ENCODE measurements around the gene SMC4.

SMC4 gene

GRCh38 chr3:160395297-160395696, 4.2 kb upstream of the SMC4 start:
- no peak for DNase-seq

DNA sequence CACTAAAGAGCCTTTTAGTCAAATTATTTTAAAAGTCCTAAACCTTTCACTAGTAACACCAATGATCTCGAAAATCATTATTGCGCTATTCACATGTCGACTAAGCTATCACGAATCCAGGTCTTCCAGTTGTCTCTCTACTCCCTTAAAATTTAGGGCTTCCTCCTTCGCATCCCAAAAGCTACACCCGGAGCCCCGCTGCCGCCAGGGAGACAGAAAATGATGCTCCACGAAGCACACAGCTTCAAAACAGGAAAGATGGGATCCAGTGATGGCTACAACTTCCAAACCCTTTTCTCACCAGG, 678 bp upstream of the SMC4 start:
- no peak for DNase-seq

GRCh38 chr3:160400030-160400701, 716 bp downstream of the SMC4 start:
- no peak for DNase-seq

DNA sequence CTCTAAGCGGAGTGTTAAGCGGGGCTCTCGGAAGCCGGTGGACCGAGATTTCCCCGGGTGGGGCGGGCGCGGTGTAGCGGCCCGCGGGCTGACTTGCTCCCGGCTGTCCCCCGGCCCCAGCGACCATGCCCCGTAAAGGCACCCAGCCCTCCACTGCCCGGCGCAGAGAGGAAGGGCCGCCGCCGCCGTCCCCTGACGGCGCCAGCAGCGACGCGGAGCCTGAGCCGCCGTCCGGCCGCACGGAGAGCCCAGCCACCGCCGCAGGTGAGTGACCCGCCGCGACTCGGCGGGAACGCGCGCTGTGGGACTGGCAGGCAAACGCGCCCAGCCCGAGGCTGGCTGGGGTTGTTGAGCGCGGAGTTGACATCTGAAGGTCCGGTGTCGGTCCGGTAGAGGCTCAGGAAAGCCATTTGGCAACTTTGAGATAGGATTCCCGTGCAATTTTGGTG, 1.3 kb downstream of the SMC4 start:
- no peak for DNase-seq

GRCh38 chr3:160401291-160402095, 2.0 kb downstream of the SMC4 start:
- peak; percentile 10 for DNase-seq

DNA sequence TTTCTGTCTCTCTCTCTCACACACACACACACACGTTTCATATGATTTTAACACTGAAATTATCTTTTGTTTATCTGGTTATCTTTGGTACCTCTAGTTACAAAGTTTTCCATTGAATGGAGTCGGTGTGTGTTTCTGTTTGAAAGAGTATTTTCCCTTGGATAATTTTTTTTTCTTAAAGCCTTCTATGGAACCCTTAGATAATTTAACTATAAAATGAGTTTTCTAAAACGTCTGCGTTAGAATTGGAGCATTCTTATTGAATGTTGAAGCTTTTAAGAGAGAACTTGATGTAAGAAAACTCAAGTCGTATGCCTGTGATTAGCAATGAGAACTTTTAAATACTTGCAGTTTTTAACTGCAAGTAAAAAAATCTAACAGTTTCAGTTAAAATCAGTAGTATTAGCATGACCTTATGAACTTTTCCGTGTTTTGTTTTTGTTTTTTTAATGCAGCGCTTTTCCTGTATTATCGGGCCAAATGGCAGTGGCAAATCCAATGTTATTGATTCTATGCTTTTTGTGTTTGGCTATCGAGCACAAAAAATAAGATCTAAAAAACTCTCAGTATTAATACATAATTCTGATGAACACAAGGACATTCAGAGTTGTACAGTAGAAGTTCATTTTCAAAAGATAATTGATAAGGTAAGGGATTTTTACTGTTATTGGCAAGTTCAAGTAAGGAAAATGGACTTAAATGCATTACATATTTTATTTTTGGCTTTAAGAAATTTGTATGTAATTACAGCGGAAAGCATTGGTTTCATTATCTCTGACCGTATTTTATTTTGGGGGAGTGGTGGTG, 3.0 kb downstream of the SMC4 start:
- DNase-seq, result no peak

DNA sequence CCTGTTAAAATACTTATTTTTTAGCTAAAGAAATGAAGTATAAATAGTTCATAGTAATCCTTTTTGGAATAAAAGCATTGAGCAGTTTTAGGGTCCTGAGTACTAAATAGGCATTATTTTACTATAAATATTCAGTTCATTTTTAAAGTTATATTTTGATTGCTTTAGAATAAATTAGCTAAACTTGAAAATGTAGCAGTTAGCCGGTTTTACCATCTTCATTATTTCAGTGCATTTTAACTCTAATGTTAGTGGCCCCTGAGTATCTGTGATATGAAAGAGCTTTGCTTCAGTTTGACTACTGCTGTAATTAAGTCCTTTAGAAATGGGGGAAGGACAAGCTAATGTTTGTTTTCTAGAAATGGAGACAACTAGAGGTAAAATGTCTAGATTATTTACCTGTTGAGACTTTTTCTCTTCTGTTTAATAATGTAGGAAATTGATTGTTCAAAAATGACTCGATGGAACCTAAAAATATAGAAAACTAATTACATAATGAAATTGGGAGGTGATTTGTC, 3.6 kb downstream of the SMC4 start:
- no peak for DNase-seq

DNA sequence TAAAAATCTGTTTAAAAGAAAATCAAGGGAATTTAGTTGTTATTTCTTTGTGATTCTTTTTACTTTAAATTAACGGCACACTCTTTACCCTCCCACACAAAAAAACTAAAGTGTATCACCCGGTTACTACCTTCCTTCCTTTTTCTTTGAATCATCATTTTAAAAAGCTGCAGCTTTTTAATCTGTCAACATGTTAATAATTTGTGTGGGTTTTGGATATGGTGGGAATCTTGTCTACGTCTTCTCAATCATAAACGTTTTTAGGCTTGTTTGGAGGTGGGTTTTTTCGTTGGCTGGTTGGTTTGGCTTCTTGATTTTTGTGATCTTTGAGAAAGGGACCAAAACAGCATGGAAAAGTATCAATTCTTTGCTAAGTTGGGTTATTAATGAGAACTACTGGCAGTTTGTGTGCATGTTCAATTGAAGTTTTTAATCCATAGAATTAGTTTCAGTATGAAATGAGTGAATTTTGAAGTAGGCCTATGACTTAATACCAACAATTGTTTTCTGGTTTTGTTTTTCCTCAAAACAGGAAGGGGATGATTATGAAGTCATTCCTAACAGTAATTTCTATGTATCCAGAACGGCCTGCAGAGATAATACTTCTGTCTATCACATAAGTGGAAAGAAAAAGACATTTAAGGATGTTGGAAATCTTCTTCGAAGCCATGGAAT, 4.5 kb downstream of the SMC4 start:
- no peak for DNase-seq

- no peak for DNase-seq
Measured at GRCh38 chr3:160409812-160410610, 10.6 kb downstream of the SMC4 start.

GRCh38 chr3:160412477-160412876, 13.0 kb downstream of the SMC4 start:
- no peak for DNase-seq

DNA sequence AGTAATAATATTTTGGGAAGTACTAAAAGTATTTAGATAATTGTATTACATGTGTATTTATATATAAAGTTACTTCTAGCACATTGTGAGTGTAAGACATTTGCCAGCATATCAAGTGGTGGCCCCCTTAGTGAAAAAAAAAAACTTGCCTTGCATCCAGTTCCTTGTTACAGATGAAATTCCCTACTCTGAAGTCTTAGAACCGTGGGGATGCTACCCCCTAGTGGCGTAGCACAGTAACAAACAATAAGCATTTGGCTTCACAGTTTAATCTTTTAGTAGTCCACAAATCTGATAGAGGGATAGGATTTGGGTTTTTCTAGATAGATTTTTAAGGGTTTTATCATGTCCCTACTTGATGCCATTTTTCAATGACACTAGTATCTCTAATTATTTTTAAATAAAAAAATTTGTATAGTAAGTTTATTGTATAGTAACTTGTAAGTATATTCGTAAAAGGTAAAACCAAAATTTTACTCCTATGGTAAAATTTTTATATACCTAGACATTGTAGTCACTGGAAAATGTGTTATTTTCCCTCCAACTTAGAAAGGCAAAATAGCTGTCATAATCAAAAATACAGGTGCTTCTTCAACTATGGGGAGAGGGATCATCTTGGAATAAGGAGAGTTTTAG, 14.3 kb downstream of the SMC4 start:
- peak; percentile 51 for DNase-seq

DNA sequence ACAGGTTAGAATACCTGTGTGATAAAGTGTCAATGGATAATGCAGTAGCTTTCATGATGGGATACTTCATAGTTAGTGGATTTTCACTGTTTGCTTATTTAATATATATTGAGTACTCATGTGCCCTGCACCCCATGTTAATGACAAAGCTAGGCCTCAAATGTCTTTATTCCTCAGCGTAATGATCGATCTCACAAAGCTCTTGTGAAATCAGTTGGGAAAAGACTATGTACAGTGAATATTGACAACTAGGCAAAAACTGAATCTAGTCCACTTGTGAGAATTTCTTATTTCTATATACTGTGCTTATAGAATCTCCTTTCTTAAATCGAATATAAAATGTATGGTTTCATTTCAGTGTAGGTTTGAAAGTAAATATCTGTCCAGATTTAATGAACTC, 17.9 kb downstream of the SMC4 start:
- no peak for DNase-seq

DNA sequence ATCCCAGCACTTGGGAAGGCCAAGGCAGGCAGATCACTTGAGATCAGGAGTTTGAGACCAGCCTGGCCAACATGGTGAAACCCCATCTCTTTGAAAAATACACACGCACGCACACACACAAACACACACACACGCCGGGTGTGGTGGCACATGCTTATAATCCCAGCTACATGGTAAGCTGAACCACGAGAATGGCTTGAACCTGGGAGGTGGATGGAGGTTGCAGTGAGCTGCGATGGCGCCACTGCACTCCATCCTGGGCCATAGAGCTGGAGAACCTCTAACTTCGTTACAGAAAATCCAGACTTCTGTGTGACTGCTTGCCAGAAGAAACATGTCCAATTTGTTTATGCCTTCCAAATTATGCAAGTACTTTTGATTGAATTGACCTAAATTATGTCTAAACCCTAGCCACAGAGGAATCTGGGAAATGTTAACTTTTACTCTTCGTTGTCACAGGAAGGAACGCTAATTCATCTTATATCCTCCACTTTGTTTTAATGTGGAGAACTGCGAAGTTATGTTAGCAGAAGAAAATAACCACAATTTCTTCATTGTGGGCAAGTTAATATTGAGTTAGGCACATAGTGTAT, 28.5 kb downstream of the SMC4 start:
- DNase-seq, result no peak

DNA sequence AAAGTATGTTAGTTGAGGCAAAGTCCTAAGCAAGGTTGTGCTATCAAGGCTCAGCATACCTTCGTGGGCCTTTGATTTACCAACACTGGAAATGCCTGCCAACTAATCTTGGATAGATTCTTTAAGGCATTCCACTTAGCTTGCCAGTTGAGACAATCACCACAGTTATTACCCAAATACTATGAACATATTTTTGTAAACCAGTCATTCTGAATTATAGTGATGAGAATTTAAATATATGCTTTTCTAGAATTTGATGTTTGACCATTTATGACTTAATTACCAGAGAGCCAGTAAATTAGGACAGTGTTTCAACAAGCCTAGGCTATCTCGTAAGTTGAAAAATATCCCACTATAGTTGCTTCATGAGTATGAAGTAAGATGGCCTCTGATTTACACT, 34.6 kb downstream of the SMC4 start:
- no peak for DNase-seq

GRCh38 chr3:160435095-160435494, 35.6 kb downstream of the SMC4 start:
- DNase-seq, result no peak

GRCh38 chr3:160435747-160436146, 36.3 kb downstream of the SMC4 start:
- DNase-seq, result no peak

GRCh38 chr3:160437083-160437455, 37.6 kb downstream of the SMC4 start:
- DNase-seq, result no peak

- no peak for DNase-seq
Measured at GRCh38 chr3:160440687-160441086, 41.2 kb downstream of the SMC4 start.

GRCh38 chr3:160444411-160444810, 45.0 kb downstream of the SMC4 start:
- DNase-seq, result no peak

GRCh38 chr3:160445854-160446253, 46.4 kb downstream of the SMC4 start:
- no peak for DNase-seq

GRCh38 chr3:160446522-160447056, 47.1 kb downstream of the SMC4 start:
- no peak for DNase-seq

Measured in NCI-H2029 (cell line).